ENCODE data around the gene CGB3.
A peak's percentile ranks its signal among the peaks of the same experiment; 100 is the strongest.

GRCh38 chr19:49064768-49065611 is 40.9 kb upstream of the CGB3 start, which contains the start of gene NTF4:
- TF ChIP-seq, protein P1, sequence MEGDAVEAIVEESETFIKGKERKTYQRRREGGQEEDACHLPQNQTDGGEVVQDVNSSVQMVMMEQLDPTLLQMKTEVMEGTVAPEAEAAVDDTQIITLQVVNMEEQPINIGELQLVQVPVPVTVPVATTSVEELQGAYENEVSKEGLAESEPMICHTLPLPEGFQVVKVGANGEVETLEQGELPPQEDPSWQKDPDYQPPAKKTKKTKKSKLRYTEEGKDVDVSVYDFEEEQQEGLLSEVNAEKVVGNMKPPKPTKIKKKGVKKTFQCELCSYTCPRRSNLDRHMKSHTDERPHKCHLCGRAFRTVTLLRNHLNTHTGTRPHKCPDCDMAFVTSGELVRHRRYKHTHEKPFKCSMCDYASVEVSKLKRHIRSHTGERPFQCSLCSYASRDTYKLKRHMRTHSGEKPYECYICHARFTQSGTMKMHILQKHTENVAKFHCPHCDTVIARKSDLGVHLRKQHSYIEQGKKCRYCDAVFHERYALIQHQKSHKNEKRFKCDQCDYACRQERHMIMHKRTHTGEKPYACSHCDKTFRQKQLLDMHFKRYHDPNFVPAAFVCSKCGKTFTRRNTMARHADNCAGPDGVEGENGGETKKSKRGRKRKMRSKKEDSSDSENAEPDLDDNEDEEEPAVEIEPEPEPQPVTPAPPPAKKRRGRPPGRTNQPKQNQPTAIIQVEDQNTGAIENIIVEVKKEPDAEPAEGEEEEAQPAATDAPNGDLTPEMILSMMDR (IDR thresholded peaks at IDR 0.05): no peak
- TF ChIP-seq EZH2 (IDR thresholded peaks at IDR 0.05): no peak
- TF ChIP-seq EZH2phosphoT487 (IDR thresholded peaks at IDR 0.05): peak; percentile 12
